Measurements from ENCODE around the gene SUGCT.

GRCh38 chr7:40580776-40581175 is 446.0 kb downstream of the SUGCT start:
- no peak for TF ChIP-seq CTCF (IDR thresholded peaks at IDR 0.05)
- no peak for TF ChIP-seq POLR2AphosphoS5 (IDR thresholded peaks at IDR 0.05)
